GM21723 (cell line): ENCODE data around the gene CHST11.

Experiments used
- ATAC-seq: cut with Tn5 transposase; IDR thresholded peaks from one replicate; pipeline ENCODE4 v1.9.1; 2021; ENCODE audit warnings: mild to moderate bottlenecking, moderate library complexity; ENCODE audit not compliant: unreplicated experiment

Gene CHST11

DNA sequence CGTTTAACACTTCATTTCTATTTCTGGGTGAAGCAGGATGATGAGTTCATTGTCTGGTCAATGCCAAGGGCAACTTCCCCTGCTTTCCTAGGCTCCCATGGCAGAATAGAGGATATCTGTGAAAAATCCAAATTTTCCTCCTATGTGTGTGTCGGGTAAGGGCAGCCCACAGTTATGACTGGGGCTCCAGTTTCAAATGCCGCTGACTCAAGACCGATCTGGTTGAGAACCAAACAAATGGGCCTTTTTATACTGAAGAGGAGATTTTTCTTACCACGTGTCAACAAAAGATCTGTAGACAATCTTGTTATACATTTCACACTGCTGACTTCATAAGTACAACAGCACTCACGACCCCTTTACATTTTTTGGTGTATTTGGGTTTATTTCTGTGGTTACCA is 120.8 kb downstream of the CHST11 start:
- ATAC-seq: no peak

DNA sequence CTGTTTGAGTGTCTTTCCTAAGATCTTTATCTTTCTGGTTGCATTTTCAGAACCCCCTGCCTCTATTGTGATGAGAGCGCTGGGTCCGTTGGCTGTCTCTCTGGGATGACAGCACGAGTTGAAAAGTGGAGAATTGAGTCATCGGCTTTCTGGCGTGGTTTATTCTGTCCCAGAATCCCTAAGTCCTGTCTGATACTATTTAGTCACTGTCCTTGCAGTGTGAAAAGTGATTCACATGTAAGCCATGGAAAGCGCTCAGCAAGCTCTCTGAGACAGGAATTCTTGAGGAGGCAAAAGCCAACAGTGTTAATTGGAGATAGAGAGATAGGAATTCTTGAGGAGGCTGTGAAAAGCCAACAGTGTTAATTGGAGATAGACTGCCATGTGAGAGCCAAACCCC is 121.7 kb downstream of the CHST11 start:
- no peak for ATAC-seq

DNA sequence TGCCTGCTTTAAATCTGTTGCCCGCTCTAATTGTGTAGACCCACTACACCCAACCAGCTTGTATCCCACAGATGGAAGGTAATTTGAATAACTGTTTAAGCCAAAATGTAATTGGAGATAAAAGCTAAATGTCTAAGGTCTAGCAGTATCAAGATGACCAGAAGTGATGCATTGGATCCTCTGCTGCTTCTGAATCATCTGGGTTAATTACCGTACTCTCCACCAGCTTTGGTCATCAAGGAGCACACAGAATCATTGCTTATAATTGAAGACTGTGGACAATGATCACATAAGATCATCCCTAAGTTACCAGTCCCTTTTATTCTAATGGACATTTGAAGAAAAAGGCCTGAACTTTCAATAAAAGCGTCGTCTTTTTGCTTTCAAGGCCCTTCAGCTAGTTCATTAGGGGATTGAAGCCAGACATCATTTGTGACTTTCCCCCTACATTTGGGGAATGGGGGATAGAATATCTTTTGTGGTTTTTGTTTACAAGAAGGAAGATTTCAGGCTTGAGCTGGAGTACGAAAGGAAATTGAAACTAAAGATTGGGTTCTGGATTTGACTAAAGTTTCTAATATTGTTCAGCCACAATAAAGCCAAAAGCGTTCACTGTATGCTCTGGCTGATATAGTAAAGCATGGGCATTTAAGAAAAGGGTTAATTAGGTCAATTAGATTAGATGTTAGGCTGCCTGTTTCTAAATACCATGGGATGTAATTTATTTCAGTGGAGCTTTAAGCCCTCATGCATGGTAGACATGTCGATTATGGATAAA is 123.2 kb downstream of the CHST11 start:
- ATAC-seq: peak; percentile 47

DNA sequence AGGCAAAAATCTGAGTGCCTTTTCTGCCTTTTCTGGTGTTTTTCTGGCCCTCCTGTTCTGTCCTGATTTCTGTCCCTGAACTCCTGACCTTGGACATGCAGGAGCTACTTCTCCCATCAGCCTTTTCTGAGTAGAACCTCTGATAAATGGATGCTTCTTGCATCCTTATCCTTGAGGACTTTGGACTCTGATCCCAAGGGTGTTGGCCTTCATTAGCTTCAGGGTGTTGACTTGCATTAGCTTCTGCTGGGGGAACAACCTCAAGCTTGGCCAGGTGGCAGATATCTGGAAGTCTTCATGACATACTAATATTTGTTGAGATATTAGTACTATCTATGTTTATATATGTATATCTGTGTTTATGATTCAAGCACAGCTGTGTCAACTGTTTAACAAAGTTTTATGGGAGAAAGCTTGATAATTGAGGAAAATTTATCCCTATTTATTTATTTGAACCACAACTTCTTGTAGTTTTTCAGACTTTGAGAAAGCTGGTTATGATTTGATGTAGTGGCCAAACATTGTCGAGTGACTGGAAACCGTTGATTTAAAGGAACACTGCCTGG is 124.3 kb downstream of the CHST11 start:
- no peak for ATAC-seq

DNA sequence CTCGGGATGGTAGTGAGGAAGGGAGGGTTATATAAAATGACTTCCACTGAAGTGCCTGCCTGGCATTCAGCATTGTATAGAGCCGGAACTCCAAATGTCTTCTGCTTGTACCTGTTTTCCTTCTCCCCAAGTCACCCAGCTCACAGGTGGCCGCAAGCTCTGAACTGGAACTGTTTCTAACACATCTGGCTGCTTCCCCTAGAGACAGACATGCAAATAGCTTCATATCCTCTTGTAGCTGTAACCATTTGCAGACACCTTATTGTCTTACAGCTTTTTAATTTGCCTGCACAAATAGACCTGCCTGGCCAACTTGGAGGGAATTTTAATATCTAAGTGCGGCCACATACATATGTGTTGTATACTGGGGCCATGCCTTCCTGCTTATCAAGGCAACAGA is 126.0 kb downstream of the CHST11 start:
- ATAC-seq: peak; percentile 79

DNA sequence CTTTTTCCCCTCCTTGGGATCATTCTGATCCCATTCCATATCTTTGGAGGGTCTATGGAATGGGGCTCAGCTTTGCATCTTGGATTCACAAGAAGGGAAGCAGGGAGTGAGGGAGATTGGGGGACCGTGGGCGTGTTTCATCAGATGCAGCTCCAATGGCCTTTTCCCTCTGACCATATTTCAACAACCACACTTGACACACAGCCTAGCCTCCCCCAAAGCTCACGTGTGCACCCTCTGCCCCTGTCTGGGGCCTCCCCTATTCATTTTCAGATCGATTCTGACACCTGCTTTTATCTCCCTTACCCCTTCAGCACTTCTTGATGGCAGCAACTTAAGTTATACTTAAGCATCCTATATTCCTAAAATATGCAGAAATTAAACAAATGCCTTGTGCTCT is 126.6 kb downstream of the CHST11 start:
- peak; percentile 58 for ATAC-seq

DNA sequence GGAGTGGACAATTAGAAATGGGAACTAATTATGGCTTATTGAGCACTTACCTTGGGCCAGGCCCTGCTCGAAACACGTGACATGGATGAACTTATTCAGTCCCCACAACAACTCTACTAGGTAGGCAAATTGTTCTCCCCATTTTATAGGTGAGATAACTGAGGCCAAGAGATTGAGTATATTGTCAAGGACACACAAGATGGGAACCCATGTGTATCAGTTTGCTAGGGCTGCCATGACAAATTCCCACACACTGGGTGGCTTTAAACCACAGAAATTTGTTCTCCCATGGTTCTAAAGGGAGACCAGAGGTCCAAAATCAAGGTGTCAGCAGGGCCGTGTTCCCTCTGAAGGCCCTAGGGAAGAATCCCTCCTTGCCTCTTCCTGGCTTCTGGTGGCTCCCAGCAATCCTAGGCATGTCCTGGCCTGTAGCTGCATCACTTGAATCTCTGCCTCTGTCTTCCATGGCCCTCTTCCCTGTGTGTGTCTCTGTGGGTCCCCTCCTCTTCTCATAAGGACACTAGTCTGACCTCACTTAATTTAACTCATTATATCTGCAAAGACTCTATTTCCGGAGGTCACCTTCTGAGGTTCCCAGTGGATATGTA is 128.8 kb downstream of the CHST11 start:
- no peak for ATAC-seq

DNA sequence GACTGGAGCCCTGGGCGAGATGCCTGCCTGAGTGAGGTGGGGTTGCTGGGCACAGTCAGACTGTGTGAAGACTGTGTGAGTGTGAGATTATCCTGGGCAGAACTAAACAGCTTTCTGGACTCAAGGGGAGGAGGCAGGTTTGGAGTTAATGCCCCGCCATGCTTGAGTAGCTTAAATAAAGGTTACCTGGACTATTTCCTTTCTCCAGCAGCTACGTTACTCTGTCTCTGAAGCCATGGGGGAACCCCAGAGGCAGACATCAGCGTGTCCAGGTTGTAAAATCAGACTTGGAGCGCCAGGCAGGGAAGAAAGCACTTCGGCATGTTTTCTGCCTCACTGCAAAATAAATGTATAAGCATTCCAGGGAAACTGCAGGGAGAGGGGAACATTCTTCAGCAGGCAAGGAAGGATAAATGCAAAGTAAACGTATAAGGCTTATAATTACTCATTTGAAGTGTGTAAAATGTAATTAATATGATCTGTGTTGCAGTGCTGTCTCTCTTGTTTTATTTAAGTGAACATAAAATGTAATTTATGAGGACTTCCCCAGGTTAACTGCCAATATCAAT is 129.7 kb downstream of the CHST11 start:
- no peak for ATAC-seq

DNA sequence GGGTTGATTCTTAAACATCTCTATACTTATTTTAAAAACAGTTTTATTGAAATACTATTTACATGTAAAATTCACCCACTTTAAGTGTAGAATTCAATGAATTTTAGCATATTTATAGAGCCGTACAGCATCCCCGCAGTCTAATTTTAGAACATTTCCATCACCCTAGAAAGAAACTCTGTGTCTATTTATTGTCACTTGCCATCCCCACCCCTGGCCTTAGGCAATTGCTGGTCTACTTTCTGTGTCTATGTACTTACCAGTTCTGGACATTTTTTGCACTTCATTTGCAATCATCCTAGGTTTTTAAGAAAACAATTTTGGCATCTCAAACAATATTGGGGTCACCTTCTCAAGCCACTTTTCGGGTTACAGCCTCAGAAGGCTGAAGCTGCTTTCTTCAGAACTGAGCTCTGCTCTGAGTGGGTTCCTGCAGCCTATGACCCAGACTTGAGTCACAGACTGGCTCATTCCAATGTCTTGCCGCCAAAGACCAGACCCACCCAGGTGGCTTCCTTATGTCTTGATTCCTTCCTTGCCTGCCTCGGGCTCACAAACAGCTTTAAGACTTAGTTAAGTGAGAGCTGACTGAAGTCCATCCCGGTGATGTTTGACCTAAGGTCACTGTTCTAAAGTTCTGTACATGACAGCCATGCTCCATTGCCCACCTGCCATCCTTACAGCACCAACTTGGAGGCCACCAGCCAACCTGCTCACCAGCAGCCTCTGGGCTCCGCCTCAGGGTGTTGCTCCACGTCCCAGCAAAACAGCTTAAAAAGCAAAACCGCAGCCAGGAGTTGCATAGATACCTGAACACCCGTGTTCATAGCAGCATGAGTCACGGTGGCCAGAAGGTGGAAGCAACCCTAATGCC is 131.5 kb downstream of the CHST11 start:
- no peak for ATAC-seq

DNA sequence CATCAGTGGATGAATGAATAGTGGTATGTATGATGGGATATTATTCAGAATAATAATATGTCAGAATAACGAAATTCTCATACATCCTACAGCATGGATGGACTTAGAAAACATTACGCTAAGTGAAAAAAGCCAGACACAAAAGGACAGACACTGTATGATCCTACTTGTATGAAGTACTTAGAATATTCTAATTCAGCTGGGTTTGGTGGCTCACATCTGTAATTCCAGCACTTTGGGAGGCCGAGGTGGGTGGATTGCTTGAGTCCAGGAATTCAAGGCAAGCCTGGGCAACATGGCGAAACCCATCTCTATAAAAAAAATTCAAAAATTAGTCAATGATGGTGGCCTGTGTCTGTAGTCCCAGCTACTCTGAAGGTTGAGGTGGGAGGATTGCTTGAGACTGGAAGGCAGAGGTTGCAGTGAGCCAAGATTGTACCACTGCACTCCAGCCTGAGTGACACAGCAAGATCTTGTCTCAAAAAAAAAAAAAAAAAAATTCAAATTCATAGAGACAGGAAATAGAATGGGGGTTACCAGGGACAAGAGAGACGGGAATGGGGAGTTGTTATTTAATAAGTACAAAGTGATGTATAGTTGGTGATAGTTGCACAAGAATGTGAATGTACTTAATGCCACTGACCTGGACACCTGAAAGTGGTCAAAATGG is 132.3 kb downstream of the CHST11 start:
- no peak for ATAC-seq

DNA sequence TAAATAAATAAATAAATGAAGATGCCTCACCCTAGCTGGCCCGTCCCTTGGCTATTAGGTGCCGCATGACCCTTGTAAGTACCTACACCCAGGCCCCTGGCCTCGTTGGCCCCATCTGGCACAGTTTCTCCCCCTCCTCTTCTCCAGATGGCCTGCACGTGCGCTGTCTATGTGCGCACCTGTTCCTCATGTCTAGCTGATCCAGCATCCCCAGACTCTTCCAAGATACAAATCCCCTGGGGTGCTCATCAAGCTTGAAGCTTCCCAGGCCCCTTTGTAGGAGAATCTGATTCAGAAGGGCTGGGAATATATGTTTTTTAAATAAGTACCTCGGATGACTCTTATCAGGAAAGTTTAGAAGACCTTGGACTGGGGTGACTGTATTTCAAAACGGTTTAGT is 133.3 kb downstream of the CHST11 start:
- no peak for ATAC-seq

DNA sequence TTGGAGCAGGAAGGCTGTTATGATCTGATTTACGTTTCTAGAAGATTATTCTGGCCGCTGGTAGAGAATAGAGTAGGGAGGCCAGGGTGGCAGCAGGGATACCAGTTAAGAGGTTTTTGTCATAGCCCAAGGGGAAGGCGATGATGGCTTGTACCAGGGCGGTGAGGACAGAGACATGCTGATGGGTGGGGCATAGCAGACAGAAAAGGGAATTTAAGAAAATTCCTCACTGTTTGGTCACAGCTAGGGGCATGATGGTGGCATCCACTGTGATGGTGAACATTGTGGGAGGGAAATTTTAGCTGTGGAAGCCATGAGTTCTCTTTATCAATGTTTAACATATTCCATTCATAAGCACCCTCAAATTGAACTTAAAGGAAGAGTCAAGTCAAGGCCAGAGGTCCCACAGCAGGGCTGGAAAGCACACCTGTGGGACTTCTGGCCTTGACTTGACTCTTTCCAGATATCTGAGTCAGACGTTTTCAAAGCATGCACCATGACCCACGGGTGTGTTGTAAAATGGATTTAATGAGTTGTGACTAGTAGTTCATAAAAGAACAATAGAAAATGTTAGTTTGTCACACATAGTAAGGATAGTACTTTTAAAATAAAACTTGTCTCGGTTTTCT is 134.6 kb downstream of the CHST11 start:
- ATAC-seq: no peak

DNA sequence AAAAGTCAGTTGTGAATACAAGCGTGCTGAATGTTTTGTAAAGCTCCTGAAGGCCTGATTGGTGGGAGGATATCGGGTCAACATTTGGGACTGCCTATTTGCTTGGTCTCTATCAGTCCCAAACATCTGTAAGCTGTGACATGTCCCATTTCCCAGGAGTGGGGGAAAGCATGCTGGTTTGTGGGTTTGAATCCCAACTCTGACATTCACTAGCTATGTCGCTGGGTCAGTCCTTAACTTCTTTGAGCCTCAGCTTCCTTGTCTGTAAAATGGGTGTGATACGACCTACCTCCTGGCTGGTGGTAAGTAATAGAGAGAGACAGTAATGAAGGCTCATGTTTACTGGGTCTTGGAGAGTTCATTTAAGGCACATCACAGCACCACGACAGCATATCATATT is 136.7 kb downstream of the CHST11 start:
- ATAC-seq: no peak

DNA sequence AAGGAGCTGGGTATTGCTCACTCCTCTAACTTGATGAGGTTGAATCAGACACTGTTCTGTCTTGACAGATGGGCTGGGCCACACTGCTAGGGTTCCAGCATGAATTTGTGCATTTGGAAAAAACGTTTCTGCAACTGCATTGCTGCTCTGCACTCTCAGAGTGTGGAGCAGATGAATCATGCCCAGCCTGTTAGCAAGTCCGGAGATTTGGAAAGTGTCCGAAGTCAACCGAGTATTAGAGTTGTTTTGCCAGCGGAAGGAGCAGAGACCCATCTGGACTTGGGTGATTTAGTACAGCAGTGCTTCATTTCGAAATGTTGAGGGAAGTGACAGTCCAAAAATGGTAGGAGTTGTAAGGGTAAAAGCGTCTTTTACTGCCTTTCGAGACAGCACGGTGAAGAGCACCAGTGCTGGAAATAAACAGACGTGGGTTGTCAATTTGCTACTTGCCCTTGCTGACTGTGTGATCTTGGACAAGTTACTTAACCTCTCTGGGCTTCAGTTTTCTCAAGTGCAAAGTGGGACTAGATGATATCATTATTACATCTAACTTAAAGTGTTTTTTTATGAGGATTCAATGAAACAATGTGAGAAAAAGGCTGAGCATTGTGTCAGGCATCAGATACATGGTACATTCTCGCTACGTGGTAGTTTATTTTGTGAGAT is 139.5 kb downstream of the CHST11 start:
- no peak for ATAC-seq

DNA sequence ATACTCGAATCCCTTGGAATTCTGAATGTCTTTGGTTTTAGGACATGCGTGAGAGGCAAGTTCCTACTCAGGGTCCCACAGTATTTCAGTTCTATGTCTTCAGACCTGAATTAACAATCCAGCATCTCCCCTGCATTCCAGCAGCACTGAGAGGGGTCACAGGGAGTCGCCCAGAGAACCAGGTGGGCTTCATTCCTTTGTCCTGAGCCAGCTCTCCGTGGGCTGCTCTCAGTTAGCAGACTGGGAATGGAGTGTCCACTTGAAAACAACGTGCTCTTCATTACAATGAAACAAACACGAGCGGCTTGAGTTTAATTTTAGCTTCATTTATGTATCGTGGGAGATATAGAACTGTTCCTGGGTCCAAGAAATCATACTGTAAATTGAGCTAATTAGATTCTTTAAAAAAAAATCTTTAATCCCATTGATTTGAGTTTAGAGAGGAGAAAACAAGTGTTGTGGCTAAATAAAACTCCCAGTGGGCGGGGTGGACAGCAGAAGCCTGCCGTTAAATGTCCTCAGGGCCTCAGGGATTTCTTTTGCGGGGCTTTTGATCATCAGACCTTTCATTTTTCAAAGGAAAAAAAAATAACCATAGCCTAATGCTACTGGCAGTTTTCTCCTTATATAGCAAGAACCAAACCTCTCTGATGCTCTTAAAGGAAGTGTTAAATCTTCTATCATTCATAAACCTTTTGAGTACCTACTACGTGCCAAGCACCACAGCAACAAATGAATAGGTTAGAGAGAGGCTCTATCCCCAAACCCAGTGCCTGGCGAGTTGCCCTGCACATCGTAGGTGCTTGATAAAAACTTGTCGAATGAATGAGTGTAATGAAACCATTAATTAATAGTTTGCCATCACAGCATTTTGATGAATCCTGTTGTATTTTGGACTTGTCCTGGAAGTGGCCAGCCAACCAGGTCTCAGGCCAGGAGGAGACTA is 140.4 kb downstream of the CHST11 start:
- no peak for ATAC-seq

DNA sequence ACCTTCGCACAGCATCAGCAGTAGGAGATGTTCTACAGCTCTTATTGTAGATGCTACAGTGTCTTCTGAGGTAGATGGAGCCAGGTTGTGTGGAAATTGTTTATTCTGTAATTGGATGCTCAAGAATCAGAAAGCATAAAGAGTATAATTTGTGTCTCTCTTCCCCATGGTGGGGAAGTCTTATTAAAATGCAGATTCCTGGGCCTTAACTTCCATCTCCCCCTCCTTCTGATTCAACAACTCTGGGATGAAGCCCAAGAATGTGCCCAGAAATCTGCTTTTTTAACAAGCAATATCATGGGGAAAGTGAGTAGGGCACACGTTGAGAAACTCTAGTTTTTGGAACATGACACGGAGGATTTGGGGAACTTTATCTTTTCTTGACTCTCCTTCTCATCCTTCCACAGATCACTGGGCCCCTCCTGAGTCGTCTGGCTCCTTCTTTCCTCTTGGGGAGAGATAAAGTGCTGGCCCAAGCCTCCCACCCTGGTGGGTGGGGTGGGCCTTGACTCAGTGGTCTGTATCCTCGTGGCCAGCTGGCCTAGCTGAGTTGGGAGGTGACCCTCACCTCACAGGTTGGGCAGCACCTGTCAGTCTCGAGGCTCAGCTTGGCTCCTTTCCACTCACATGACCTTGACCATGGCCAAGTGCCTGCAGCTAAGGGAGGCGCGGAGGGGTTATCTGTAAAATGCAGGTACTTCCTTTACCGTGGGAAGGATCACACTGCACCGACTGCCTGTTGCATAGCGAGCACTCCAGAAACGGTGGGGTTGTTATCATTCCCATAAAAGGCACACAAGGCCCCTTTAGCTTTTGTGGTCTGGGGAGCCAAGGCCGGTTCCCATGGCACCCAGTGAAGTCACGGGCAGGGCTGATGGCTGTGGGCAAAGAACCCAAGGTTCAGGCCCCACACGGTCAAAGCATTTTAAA is 141.9 kb downstream of the CHST11 start:
- ATAC-seq: no peak

DNA sequence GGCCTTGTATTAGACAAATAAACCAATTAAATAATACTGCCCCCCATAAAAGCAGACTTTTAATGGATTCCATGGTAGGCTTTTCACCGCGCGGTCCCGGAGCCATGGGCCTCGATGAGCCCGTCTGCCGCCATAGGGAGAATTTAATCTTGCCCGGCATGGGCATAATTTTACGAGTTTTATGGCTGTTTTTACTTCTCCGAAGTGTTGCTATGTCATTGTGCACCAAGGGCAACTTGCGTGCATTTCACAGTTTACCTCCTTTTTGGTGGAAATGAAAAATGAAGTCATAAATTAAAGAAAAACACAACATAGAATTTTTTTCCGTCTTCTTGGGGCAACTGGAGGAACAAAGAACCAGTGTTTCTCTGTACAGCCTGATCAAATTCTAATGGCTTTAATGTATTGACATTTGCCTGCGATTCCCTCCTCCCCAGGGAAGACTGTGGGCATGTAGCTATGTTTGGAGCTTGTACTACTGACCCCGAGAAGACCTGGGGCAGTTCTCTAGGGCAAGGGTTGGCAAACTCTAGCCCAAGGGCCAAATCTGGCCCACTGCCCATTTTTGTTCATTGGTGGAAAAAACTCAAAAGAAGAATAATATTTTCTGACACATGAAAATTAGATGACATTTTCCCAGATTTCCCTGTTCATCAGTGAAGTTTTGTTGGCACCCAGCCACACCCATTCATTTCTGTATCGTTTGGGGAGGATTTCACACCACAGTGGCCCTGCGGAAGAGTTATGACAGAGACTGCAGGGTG is 142.7 kb downstream of the CHST11 start:
- ATAC-seq: no peak
